Tongue (tissue), 2 donors: Measurements from ENCODE around the gene THAP4. TPM values are rescaled to one million over a fixed set of nuclear protein-coding genes. Genes with fewer than 3 reads are reported as not detected.
"Not testable (repeated sequence)": the region's sequence is repeated elsewhere in the genome, so short reads cannot be mapped to it uniquely, and the experiment has no call there.

Source experiments
- DNase-seq: peaks from one replicate; pipeline ENCODE4 v3.0.0-alpha.2; 2015
- total RNA-seq: library from RNA; depleted of rRNA; stranded (reverse); fragments of >200 nt; gene quantifications from one replicate; pipeline ENCODE4 v1.2.3, GENCODE V29; 2014

The THAP4 gene
- total RNA-seq, 1 donor from 2014 or later, result 27.5 TPM

DNA sequence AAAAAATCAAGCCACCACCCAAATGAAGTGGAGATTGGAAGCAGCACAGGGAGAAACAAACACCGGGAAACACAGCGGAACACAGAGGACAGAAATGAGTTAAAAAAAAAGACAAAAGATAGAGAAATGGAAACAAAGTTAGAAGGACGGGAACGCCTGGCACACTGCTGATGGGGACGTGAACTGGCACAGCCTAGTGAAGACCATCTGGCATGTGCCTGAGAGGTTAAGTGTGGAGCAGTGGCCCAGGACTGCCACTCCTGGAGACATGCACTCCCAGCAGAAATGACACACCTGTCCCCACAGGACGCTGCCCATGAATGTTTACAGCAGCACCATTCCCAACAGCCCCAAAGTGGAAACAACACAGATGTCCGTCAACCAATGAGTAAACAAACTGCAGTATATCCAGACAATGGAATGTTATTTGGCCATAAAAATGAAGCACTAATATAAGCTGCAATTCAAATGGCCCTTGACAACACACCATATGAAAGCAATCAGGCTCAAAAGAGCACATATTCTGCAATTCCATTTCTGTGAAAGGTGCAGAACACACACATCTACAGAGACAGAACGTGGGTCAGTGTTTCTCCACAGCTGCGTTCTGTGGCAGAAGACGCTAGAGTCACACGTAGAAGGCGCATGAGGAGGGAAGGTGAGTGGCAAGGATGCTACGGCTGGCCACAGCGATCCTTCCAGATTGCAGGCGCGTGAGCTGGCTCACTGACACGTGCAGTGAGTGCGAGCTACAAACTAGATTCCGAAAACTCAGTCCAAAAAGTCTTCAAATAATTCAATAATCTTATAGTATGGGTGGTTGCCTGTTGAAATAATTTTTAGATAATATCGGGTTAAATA, 24.6 kb downstream of the THAP4 start:
- peak; percentile 61 for DNase-seq

DNA sequence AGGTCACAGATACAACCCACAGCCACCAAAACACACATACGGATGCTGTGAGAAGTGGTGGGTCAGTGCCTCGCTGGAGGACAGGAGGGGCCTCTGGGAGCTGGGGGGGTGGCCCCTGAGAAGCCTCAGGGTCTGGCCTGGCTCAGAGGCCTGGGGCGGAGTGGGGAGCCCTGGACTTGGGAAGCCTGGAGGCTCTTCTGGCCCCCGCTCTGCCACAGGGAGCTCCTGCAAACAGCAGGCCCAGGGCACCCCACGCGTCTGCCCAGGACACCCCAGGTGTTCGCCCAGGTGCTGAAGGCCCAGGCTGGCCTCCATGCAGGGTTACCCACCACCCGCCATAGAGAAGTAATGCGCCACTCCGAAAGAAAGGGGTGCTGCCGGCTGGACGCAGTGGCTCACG, 25.9 kb downstream of the THAP4 start:
- DNase-seq, result no peak

DNA sequence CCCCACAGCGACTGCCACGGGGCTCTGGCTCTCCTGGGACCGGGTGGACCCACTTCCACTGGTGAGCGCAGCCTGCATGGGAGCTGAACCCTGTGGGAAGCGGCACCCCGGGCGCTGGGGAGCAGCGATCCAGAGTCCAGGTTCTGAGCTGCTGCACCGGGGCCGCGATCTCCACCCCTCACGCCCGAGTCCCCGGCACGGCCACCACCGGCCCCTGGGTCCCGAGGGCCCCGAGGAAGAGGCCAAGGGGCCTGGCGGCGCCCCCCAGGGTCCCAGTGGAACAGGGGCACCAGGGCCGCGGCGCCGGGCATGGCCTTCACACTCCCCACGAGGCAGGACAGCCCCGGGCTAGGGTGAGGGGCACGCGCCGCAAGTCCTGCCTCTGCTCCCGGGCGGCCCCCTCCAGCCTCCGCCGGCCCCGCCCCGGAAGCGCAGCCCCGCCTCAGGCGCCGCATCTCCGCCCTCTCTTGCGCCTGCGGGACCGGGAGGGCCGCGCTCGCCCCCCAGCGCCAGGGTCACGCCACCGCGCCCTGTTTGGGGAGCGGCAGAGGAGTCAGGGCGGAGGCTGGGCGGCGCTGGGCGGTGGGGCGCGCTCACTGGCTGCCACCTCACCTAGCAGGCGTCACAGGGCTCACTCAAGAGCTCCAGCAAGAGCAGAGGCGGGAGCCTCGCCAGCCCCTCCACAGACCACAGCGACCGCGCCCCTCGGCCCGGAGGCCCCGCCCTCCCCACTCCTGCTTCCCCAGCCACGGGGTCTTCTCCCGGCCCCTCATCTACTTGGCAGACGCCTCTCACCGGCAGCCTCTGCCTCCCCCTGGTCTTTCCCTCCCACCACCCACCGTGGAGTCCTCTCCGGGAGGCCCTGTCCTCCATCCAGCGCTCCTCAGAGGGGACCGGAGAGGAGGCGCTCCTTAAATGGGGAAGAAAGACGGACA, 26.8 kb downstream of the THAP4 start:
- peak; percentile 89 for DNase-seq

DNA sequence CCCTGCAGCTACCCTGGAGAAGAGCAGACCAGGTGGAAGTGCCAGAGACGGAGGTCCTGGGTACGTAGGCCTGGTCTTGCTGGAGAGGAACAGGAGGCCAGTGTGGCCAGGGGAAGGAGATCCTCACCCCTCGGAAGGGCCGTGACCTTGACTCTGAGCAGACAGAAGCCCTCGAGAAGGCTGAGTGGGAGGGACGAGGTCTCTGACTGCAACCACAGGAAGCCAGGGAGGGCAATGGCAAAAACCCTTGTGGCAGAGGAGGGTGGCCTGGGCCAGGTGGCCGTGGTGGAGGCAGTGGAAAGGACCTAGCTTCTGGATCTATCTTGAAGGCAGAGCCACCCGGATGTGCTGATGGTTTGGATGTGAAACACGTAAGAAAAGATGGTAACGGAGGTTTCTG, 28.1 kb downstream of the THAP4 start:
- DNase-seq, result no peak

DNA sequence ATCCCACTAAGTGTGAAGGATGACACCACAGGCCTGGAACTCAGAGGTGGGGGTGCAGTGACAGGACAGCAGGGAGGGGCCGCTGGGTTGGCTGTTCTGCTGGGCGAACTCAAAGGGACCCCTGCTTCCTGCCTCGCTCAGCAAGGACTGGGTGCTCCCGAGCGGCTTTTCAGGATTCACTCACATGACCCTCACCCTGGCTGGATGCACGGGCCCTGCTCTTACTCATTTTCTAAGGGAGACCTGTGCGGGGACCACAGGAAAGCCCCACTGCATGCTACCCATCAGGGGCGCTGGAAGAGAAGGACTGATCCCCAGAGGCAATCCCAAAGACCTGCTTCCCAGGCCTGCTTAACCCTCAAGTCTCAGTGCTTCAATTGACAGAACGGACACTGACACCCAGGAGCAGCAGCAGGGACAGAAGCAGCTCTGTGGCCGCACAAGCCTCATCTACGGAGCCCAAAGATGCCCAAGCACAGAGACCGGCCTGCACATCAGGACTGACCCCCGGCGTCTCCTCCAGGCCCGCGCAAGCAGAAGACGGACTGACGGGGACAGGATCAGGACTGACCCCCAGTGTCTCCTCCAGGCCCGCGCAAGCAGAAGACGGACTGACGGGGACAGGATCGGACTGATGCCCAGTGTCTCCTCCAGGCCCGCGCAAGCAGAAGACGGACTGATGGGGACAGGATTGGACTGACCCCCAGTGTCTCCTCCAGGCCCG, 29.6 kb downstream of the THAP4 start:
- DNase-seq, result no peak

GRCh38 chr2:241606186-241606585, 30.8 kb downstream of the THAP4 start:
- no peak for DNase-seq

GRCh38 chr2:241603686-241604085, 33.3 kb downstream of the THAP4 start:
- DNase-seq, result no peak

- DNase-seq, result no peak
These were observed 34.2 kb downstream of the THAP4 start for GRCh38 chr2:241602720-241603119.

DNA sequence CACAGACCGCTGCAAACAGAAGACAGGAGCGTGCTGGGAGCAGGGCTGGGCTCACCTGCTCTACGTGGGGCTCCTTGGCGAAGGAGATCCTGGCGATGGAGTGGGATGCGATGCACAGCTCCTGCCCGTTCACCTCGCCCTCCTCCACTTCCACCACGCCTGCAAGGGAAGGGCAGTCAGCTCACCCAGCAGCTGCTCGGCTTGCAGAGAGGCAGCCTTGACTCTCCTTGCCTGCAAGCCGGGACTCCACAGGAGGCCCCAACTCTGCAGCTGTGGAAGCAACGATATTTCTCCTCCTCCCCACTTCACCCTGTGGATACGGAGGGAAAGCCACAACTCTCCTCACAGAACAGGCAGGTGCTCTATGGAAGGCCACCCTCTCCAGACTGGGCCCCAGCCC, 35.1 kb downstream of the THAP4 start:
- DNase-seq, result no peak

DNA sequence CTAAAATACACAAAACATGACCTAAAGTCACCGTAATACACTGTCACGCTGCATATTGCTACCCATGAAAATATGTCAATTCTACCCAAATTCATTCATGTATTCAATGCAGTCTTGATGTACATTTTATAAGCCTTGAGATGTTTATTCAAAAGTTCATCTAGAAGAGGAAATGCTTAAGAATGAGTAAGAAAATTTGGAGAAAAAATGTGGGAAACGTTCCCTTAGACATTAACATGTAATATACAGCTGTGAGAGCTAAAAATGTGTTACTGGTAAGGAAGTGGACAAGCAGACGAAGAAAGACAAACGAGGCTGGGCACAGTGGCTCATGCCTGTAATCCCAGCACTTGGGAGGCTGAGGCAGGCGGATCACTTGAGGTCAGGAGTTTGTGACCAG, 37.3 kb downstream of the THAP4 start:
- DNase-seq, result no peak

DNA sequence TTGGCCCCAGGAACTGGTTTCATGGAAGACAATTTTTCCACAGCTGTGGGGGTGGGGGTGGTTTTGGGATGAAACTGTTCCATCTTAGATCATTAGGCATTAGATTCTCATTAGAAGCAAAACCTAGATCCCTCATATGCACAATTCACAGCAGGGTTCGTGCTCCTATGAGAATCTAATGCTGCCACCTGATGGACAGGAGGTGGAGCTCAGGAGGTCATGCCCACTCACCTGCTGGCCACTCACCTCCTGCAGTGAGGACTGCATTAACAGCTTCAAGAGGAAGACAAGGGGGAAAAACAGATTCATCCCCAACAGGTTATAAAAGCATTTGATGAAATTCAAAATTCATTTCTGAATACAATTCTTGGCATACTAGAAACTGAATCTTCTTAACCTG, 38.5 kb downstream of the THAP4 start:
- DNase-seq, result no peak

GRCh38 chr2:241598061-241598460, 38.9 kb downstream of the THAP4 start:
- DNase-seq, result peak; percentile 45

DNA sequence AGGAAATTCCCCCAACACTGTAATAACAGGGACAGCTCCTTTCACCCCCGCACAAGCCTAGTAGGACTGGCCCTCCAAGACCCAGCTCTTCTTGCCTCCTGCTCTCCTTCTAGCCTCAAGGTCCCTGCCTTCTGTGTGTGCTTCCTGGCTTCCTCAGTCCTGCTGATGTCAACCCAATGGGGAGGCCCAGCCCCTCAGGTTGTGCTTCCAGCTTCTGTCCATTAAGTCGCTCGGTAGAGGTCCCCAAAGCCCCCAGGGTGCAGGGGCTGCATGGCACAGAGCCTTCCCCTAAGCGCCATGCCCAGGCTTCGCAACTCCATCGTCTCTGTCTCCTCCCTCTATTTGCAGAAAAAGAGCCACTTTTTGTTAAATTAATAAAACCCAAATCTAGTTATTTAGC, 39.4 kb downstream of the THAP4 start:
- no peak for DNase-seq

DNA sequence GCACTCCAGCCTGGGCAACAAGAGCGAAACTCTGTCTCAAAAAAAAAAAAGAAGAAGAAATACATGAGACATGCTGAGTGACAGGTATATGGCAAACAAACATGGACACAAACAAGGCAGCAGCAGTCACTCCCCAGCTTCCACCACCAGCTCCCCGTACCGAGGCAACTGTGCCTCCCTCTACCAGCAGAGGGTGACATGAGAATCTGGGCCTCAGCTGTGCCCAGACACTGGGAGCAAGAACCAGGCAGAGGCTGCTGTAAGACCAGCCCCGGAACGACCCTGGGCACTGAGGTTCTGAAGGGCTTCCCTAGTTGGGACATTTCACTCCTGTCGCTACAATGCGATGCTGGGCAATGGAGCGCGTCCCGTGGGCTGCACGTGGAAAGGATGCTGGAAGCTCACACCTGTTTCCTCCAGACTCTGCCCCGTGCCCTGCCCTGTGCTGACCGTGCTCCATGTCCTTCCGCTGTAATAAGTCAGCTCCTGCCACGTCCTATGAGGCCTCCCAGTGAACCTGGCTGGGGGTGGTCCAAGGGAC, 41.3 kb downstream of the THAP4 start:
- no peak for DNase-seq

- DNase-seq, result no peak
These were observed 43.7 kb downstream of the THAP4 start for GRCh38 chr2:241593271-241593670.

DNA sequence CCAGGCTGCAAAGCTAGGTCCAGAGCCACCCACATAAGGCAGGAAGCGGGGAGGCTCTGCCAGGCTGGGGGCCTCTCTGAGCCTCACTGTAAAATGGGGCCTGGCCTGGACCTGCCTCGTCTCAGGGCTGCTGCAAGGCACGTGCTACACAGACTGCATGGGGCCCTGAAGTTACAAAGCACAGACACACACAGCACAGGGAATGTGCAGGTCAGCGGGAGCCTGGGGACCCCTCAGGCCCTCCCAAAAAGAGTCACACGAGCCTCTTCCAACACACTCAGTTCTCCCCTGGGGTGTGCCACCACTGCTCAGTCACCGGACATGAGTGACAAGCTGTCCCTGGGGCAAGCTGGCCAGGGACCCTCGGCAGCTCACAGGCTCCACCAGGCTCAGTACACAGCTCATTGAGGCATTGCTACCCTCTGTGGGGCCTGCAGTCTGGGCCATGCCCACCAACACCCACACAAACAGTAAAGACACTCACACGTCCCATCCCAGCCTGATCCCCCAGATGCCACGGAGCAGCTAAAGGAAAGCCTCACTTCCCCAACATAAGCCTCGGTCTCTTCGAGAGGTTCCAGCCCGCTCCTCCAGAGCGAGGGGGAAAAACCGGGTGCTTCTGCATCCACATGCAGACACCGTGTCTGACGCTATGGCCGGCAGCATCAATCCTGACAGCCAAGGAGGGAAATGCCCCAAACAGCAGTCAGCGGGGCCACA, 44.7 kb downstream of the THAP4 start:
- no peak for DNase-seq

DNA sequence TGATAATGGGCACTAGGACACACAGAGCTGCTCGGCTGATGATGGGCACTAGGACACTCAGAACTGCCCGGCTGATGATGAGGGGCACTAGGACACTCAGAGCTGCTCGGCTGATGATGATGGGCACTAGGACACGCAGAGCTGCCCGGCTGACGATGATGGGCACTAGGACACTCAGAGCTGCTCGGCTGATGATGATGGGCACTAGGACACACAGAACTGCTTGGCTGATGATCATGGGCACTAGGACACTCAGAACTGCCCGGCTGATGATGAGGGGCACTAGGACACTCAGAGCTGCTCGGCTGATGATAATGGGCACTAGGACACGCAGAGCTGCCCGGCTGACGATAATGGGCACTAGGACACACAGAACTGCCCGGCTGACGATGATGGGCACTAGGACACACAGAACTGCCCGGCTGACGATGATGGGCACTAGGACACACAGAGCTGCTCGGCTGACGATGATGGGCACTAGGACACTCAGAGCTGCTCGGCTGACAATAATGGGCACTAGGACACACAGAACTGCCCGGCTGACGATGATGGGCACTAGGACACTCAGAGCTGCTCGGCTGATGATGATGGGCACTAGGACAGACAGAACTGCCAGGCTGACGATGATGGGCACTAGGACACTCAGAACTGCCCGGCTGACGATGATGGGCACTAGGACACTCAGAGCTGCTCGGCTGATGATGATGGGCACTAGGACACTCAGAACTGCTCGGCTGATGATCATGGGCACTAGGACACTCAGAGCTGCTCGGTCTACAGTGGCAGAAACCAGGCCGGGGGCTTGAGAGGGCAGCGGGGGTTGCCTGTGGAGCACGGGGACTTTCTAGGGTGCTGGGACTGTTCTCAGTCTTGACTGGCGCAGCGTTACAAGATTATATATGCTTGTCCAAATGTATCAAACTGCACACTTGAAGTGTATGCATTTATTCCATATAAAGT, 46.2 kb downstream of the THAP4 start:
- not testable (repeated sequence) for DNase-seq

DNA sequence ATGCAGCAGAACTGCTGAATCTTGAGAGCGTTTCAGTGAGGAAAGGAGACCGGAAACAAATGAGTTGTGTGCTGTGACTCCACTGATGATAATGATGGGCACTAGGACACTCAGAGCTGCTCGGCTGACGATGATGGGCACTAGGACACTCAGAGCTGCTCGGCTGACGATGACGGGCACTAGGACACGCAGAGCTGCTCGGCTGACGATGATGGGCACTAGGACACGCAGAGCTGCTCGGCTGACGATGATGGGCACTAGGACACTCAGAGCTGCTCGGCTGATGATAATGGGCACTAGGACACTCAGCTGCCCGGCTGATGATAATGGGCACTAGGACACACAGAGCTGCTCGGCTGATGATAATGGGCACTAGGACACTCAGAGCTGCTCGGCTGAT, 47.1 kb downstream of the THAP4 start:
- not testable (repeated sequence) for DNase-seq

DNA sequence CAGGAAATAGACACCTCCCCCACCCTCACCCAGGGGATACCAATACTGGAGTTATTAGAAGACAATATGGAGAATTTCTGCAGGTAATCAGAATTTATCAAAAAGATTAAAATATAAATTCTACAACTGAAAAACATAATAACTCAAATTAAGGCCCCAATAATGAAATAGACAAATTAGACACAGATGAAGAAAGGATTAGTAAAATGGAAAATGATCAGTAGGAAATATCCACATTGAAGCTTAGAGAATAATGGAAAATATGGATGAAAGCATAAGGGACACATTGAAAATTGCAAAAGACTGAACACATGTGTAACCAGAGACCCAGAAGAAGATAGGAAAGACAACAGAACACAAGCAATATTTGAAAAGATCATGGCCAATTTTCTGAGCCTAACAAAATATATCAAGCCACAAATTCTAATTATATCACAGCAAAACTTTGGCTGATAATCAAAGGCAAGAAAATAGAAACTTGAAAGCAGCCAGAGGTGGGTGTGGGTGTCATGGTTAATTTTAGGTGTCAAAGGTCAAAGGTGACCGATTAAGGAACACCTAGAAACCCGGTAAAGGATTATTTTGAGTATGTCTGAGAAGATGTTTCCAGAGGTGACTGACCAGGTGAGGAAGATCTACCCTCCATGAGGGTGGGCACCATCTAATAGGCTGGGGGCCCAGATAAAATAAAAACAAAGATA, 50.2 kb downstream of the THAP4 start:
- DNase-seq, result no peak

- no peak for DNase-seq
These were observed 52.5 kb downstream of the THAP4 start for GRCh38 chr2:241584436-241584835.
